GM18511 (cell line): Measurements from ENCODE around the gene PROX1.

Experiments
- ATAC-seq: cut with Tn5 transposase; IDR thresholded peaks from one replicate; pipeline ENCODE4 v1.9.1; 2021; ENCODE audit warnings: mild to moderate bottlenecking, moderate library complexity; ENCODE audit not compliant: unreplicated experiment

PROX1 gene

DNA sequence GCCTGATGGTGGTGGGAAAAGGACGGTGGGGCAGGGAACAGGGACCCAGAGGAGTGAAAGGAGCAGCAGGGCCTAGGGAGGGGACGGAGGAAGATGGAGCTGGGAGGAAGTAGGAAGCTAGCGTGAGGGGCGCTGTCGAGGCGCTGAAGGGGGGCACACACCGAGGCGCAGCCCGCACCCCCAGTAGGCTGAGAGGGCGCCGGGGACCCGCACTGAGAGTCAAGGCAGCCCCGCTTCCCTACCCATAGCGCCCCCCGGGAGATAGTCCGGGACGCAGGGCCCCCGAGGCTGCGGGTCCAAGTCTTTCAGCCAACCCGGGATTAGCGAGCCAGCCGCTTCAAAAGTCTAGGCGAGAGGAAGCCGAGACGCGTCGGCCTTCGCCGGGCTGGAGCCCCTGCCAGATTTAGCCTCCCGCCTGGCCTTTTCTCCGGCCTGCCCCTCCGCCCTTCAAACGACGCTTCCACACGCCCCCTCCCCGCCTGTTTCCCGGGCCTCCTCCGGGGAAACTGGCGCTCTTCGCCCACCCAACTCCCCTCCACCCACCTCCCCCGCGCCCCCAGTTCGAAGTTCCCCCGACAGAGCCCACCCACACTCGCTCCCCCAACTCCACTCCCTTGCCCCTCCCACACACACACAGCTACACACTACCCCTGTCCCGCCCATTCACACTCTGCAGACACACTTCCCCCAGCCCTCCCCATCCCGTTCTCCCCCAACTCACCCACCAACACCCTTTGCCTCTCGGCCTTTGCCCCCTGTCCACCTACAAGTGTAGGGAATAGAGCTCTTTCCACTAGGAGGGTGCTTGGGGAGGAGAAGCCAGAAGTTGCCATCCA is 7.8 kb upstream of the PROX1 start:
- no peak for ATAC-seq

DNA sequence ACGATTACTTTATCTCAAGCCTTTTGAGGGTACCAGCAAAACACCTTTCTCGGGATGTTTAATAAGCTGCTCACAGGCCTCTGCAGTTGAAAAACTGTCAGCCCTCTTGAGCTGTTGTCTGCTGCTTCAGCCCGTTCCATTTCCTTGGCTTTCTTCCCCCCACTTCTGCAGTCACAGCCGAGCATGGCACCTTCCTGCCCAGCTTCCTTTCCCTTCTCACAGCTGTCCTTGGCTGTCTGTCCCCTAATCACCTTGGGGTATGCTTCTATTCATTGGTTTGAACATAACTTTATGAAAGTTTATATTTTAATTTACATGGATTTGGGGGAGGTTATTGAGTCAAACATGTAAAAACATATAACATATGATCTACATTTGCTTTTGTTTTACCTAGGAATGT is 6.9 kb upstream of the PROX1 start:
- no peak for ATAC-seq

DNA sequence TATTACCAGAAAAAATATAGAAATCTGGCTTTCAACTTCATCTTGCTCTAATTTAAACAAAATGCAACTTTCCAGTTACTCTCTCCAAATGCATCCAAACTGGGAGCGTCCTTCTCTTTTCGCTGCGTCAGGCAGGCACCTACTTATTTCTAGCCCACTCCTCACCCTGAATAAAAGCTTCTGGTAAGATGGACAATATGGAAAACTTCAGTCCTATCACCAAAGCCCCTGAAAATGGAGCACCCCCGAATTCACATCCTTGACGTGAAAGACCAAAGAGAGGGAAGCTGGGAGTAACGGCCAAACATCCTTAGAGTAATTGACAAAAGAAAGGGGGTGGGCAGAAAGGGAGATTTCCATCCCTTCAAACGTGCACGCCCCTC is 5.5 kb upstream of the PROX1 start:
- no peak for ATAC-seq

DNA sequence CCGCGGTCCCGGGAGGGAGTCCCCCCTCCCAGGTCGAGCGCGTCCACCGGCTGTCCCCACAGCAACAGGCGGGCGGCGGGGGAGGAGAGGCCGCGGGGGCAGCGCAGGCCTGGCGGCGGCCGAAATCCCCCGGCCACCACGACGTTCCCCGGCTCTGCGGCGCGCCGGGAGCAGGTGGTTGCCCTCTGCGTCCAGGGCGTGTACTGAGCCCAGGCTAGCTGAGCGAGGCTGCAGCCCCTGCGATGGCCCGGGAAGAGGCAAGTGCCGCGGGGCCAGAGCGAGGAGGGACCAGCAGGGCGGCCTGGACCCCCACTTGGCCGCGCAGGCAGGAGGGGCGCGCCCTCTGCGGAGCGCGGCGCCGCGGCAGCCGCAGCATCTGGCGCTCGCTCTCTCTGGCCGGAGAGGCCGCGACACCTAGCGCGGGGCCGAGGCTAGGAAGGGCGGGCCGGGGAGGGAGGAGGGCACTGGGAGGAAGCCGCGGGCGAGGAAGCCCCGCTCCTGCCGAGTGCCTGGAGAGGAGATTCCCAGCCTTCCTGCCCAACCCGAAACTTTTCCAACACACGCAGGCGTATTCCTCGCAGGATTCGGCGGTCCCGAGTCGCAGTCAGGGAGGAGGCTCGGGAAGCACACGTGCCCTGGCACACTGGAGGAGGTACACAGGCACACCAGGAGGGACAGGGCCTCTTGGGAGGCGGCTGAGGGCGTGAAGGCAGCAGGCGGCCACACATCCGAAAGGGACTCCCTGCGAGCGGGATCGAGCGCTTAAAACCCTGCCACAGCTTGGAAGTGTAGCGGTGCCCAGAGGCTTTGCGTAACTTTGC is 4.9 kb upstream of the PROX1 start:
- no peak for ATAC-seq

DNA sequence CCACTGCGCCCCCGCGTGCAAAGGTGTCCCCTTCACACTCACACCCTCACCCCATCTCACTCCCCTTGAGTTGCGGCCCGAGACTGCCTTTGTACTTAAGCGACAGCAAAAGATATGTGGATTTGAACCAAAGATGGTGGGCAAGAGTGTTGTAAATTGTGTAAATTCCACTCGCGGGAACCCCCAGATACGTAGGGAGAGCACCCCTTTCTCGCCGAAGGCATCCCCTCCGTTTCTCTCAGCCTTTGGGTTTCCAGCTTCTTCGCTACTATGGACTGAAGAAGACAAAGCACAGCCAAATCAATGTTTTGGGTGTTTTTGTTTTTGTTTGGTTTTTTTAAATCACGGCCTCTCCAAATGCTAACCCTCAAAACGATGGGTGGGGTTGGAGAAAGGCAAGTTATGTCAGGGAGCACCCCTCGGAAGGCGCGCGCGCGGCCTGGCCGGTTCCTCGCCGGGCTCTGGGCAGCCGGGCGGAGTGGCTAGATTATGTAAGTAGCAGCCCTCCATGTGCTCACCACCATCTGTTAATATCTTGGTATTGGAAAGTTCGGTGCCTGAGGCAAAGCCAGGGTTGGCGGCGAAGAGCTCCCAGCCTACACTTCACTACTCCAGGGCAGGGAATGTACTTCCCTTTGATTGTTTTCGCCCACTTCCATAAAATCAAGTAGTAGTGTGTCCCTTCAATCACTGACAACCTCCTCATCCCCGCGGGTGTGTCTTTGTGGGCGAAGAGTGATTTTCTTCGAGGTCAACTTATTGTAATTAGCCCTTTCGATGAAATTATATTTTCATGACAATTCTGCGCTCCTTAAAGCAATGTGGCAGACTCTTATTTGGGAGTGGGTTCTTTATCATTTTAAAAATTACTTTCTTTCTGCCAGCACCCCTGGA is 4.0 kb upstream of the PROX1 start:
- ATAC-seq: no peak

DNA sequence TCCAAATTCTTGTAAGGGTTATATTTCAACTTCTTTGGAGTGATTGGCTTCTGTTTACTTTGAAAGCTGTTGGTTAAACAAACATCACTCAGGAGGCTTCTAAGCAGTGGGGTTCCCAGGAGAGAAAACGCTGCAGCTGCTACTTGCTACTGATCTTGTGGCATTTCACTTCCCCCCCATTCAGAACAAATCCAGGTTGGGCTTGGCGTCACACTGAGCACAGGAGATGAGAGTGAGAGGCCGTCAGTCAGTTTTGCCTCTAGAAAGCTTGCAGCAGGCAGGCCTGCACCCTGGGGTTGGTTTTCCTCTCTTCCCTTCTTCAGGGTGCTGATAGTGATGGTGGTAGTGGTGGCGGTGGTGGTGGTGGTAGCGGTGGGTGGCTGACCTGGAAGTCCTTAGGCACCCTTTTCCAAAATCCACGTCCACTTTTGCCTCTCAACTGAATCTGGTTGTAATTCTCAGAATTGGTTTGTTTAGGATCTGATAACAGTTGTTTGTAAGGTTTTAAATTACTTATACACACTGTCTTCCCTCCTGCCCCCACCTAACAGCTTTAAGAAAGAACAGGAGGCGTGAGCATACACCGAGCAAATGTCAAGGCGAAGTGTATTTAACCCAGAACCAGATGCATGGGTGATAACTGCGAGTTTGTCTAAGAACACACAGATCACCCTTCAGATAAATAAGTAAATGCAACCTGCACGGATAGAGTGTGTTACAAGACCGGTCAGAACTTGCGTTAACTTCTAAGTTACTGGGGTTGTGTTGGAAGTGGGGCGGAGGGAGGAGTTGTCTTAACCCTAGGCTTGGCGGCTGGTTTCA is 3.2 kb upstream of the PROX1 start:
- no peak for ATAC-seq

DNA sequence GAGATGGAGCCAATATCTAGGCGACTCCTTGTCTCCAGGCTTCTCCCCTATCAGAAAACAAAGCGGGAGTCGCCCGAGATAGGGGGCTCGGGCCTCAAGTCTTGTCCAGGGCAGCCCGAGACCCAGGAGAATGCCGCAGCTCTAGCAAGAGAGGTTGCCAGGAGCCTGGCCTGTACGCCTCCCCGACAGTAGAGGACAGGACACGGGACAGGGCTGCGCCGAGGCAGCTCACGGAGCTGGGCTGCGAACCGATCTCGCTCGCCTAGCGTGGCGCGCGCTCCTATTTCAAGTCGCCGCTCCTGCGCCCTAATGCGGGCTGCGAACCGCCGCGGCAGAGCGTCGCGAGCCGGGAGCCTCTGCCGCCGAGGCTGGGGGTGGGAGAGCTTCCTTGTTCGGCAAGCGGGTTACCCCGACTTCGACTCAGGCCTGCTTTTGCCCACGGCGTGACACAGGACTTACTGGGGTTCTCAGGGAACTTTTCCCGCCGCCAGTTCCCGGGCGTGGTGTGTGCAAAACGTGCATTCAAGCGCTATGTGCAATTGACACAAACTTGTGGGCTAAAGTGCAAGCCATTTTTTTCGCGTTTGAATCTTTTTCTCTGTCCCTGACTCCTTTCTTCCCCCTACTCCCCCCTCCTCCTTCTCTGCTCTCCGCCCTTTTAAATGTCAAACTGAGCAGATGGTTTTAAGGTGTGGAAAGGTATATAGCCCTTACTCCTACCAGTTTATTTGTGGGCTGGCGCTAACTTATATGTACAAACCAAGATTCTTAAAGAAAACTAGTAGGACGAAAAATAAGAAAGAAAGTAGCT is 2.4 kb upstream of the PROX1 start:
- no peak for ATAC-seq

DNA sequence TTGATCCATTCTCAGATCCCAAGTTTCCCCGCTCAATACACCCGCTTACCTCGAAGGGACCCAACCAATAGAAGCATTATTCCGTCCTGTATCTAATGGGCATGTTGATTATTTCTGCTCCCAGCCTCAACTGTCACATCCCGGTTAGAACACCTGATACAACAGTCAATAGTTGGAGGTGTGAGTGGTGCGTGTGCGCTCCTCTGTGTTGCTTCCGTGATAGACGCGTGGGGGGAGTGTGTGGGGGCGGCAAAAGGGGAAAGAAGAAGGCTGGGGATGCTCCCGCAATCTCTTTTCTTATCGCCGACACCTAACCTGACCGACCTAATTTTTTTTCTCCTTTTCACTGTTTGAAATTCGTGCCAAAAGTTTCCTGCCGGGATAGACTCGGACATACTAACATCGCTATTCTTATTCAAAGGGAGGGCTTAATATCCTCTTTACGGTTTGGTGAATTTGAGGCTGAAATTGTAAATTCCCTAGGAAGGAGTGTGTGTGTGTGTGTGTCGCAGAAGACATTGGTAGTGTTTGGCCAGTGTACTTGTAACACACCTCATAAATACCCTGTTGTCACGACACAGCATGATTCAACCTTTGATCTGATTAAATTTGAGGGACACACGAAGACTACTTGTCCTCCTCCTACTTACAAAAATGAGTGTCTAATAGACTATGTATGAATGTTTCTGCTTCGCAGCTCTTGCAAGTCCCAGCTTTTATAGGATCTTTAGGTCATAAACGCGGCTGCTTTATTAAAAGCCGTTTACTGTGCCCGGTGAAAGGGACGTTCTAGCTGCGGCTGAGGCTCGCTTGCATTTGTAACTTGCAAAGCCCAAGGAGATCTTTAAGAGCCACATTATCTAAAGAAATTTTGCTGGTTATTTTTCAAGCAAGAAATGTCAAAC is 1.5 kb upstream of the PROX1 start:
- no peak for ATAC-seq

DNA sequence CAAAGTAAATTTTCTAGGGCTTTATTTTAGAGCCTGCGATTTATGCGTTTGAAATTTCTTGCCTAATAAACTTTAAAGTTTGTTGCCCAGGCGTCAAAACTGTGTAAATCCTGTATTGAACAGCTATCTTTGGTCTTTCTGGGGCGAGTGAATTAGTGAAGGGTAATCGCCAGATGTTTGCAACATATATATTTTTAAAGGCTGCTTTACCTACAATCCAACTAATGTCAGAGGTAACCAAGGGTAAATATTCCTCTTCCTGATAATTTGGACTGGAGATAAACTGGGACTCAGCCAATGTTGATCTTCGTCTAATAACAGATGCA is 885 bp upstream of the PROX1 start:
- no peak for ATAC-seq

DNA sequence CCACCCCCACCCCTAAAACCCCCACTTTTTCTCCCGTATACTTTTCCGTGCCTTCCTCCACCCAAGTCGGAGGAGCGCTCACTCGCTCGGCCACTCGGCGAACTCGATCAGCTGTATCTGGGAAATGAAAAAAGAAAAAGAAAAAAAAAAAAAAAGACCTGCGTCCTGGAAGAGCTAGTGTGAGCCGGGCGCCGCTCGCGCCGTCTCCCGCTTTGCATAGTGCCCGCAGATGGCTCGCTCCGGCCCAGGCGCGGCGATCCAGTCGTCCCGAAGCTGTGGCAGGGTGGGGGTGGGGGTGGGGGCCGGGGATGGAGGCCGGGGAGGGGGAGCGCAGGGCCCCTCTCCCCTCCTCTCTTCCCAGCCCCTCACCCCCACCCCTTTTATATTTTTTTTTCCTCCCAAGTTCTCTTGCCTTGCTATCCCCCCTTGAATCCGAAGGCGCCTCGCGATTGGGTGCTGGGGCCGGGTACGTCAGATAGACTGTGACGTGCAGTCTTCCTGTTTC is 299 bp upstream of the PROX1 start:
- no peak for ATAC-seq

DNA sequence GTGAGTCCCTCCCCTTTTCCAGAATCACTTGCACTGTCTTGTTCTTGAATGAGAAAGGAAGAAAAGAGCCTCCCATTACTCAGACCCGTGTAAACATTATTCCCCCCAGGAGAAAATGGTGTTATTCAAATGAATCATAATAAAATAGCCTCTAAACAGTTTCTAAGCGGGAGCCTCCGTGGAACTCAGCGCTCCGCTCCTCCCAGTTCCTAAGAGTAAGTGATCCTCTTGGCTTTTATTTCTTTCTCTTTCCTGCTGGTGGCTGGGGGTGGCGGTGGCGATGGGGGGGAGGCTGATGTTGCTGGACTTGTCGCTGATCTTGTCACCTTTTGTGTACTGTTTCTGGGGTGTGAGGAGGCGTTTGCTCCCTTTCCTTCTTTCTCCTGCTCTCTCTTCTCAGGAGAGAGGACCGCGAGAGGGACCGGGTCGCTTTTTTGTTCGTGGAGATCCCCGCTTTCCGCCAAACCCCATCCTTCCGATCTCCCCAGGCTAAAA is 781 bp downstream of the PROX1 start:
- no peak for ATAC-seq

DNA sequence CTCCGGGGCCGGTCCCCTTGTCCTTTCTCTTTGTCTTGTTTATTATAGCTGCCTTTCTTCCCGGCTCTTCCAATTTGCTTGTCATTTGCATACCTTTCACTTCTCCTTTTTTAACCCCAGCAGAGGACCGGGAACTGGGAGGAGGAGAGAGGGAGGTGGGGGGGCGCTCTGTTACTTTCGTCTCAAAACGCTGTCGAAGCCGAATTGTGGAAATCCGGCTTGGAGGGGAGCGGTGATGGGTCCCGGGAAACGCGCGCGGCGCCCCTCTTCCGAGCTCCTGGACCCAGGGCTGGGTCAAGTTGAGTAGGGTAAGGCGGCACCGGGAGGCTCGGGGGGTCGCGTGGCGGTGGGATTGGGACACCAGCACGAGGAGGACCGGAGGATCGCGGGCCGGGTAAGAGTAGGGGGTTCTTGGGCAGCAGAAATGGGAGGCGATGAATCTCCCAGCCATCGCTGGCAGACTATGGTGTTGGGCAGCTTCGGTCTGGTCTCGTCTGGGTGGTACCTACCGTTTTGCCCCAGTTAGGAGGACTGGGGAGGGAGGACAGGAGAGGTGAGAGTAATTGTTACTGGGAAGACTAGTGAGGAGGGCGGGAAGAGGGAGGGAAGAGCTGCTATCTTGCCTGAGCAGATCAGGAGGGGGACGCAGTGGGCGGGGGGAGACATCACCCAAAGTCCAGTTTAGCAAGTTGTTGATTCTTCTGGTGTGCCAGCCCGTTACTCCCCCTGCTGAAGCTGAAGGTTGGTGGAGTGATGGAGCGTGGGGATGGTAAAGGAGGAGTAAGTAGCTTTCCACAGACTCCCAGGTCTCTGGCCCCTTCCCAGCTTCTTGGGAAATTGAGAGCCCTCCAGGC is 1.5 kb downstream of the PROX1 start:
- ATAC-seq: no peak

DNA sequence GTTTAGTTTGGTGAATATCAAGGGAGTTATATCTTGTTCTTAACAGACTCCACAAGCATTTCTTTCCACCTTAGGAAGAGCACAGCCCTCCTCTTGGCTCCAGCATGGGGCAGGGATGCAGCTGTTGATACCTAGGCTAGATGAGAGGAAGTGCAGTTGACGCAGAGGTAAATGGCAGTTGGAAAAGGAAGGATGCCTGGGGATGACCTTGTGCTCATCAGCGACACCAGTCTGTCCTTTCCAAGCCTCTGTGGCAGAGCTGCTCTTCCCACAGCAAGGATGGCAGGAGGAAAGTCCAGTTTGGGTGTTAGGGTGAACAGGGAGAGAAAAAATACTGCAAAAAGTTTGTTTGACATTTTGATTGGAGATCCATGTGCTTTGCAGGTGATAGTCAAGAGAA is 6.2 kb downstream of the PROX1 start:
- no peak for ATAC-seq

DNA sequence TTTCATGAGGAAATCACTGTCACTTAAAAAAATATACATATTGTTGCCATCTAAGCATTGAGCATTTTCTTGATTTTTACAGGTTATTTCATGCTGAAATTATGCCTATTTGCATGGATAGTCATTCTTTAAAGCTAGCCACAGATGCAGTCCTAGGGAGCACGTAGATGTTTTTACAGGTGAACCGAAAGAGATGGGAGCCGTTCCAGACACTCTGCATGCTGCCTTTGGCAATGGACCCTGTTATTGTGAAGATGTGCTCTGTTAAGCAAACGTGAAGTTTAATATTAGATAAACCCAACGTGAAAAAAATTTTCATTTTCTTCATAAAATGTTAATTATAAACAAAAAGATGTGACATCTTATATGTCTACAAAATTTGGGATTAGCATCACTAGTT is 7.1 kb downstream of the PROX1 start:
- no peak for ATAC-seq

DNA sequence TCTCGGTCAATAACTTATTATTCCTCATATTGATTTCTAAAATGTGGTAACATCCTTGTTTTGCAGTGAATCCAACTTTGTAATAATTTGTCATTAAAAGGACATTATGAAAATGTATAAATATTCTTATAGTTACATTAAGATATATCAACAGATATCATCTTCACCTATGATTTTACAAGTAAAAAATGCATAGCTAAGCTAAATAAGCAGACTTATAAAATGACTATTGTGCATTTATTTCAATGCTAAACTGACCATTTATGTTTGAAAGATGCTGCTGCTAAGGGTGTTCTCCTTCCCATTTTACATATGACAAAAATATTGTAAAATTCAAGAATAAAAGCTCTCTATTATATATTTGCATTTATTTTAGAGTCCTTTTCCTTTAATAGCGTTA is 7.8 kb downstream of the PROX1 start:
- ATAC-seq: no peak

DNA sequence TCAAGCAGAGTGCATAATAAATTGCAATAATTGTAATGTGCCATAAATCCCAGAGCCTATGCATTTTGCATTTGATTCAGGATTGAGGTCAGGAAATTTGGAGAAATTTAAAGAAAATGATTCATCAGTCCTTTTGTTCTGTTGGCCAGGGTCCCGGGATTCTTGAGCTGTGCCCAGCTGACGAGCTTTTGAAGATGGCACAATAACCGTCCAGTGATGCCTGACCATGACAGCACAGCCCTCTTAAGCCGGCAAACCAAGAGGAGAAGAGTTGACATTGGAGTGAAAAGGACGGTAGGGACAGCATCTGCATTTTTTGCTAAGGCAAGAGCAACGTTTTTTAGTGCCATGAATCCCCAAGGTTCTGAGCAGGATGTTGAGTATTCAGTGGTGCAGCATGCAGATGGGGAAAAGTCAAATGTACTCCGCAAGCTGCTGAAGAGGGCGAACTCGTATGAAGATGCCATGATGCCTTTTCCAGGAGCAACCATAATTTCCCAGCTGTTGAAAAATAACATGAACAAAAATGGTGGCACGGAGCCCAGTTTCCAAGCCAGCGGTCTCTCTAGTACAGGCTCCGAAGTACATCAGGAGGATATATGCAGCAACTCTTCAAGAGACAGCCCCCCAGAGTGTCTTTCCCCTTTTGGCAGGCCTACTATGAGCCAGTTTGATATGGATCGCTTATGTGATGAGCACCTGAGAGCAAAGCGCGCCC is 8.7 kb downstream of the PROX1 start:
- no peak for ATAC-seq
